IPS DF 6.9 (cell line): ENCODE data around the gene URAD.

ENCODE experiments used
- DNase-seq: peaks from one replicate; pipeline ENCODE4 v3.0.0-alpha.2; 2013; ENCODE audit warnings: low read depth, low spot score
- H3K27ac ChIP-seq: one replicate; pipeline ENCODE4 v1.5.1; 2013; ENCODE audit warnings: low read length, control low read depth
- H3K27me3 ChIP-seq: 2 replicates; pipeline ENCODE4 v1.6.1; 2013; ENCODE audit warnings: mild to moderate bottlenecking, low read length; ENCODE audit not compliant: control insufficient read depth, insufficient read depth
- H3K36me3 ChIP-seq: 2 replicates; pipeline ENCODE4 v1.6.1; 2013; ENCODE audit warnings: low read length; ENCODE audit not compliant: control insufficient read depth, insufficient read depth
- H3K4me1 ChIP-seq: 2 replicates; pipeline ENCODE4 v1.6.1; 2013; ENCODE audit warnings: low read length; ENCODE audit not compliant: control insufficient read depth, insufficient read depth
- H3K4me3 ChIP-seq: 2 replicates; pipeline ENCODE4 v1.5.1; 2013; ENCODE audit warnings: mild to moderate bottlenecking, low read length
- H3K9me3 ChIP-seq: 2 replicates; pipeline ENCODE4 v1.6.1; 2013; ENCODE audit warnings: low read length, inconsistent platforms; ENCODE audit not compliant: control insufficient read depth, insufficient read depth
- WGBS: extraction: QIAGEN DNeasy Blood & Tissue Kit; methylation state at CpG from one replicate; pipeline ENCODE4 v1.1.7; 2013; ENCODE audit warnings: mixed read lengths, missing lambda C conversion rate; ENCODE audit not compliant: insufficient read length, insufficient coverage; 5-methylcytosine and 5-hydroxymethylcytosine counted together

The URAD gene

GRCh38 chr13:27955014-27955591 lies 33.4 kb downstream of the URAD start:
- Histone ChIP-seq H3K36me3 (no peaks in the 10 kb centered on the region), H3K4me1 (no peaks in the 10 kb centered on the region), H3K27ac (no peak overlapping the region), H3K4me3 (no peak overlapping the region), H3K9me3 (no peaks in the 10 kb centered on the region), H3K27me3 (peaks cover 66% of the 10 kb centered on the region)
- DNase-seq, result no peak
- 100% methylated on average over 4 of the region's 11 CpGs for WGBS

- Histone ChIP-seq H3K36me3 (no peaks in the 10 kb centered on the region), H3K27me3 (peaks cover 59% of the 10 kb centered on the region), H3K9me3 (no peaks in the 10 kb centered on the region), H3K4me1 (no peaks in the 10 kb centered on the region), H3K4me3 (peak overlapping the region; percentile 13; the same call in 1 of the 2 replicates), H3K27ac (no peak overlapping the region)
- no CpG with 5 or more reads among the region's 56 CpGs for WGBS
- DNase-seq, result no peak
These were observed 34.1 kb downstream of the URAD start for GRCh38 chr13:27954406-27954851.

- H3K9me3 ChIP-seq, result no peaks in the 10 kb centered on the region
- peak overlapping the region; percentile 15; the same call in 1 of the 2 replicates for H3K4me3 ChIP-seq
- no CpG with 5 or more reads among the region's 71 CpGs for WGBS
- H3K4me1 ChIP-seq, result no peaks in the 10 kb centered on the region
- peaks cover 54% of the 10 kb centered on the region for H3K27me3 ChIP-seq
- H3K27ac ChIP-seq, result no peak overlapping the region
- H3K36me3 ChIP-seq, result no peaks in the 10 kb centered on the region
- DNase-seq, result no peak
These were observed 34.7 kb downstream of the URAD start for GRCh38 chr13:27953676-27954405.

GRCh38 chr13:27952876-27953675 lies 35.4 kb downstream of the URAD start:
- H3K4me1 ChIP-seq, result no peaks in the 10 kb centered on the region
- no peak for DNase-seq
- no peak overlapping the region for H3K27ac ChIP-seq
- H3K9me3 ChIP-seq, result no peaks in the 10 kb centered on the region
- H3K4me3 ChIP-seq, result peak overlapping the region; percentile 15; the same call in 1 of the 2 replicates
- WGBS, result no CpG with 5 or more reads among the region's 30 CpGs
- peaks cover 47% of the 10 kb centered on the region for H3K27me3 ChIP-seq
- H3K36me3 ChIP-seq, result no peaks in the 10 kb centered on the region

GRCh38 chr13:27942972-27943371 lies 45.5 kb downstream of the URAD start:
- Histone ChIP-seq H3K27me3 (no peaks in the 10 kb centered on the region), H3K4me1 (no peaks in the 10 kb centered on the region), H3K4me3 (no peak overlapping the region), H3K36me3 (no peaks in the 10 kb centered on the region), H3K27ac (no peak overlapping the region), H3K9me3 (no peaks in the 10 kb centered on the region)
- no CpG with 5 or more reads among the region's 1 CpG for WGBS
- DNase-seq, result no peak

GRCh38 chr13:27933580-27934328 lies 54.7 kb downstream of the URAD start:
- Histone ChIP-seq H3K4me1 (no peaks in the 10 kb centered on the region), H3K9me3 (no peaks in the 10 kb centered on the region), H3K36me3 (no peaks in the 10 kb centered on the region), H3K27ac (no peak overlapping the region), H3K27me3 (peaks cover 32% of the 10 kb centered on the region), H3K4me3 (no peak overlapping the region)
- WGBS, result no CpG with 5 or more reads among the region's 2 CpGs
- DNase-seq, result no peak

GRCh38 chr13:27933118-27933517 lies 55.4 kb downstream of the URAD start:
- H3K36me3 ChIP-seq, result no peaks in the 10 kb centered on the region
- H3K4me3 ChIP-seq, result no peak overlapping the region
- H3K27ac ChIP-seq, result no peak overlapping the region
- no peaks in the 10 kb centered on the region for H3K9me3 ChIP-seq
- peaks cover 39% of the 10 kb centered on the region for H3K27me3 ChIP-seq
- H3K4me1 ChIP-seq, result no peaks in the 10 kb centered on the region
- DNase-seq, result no peak
- WGBS, result no CpG with 5 or more reads among the region's 1 CpG

GRCh38 chr13:27929868-27930267 lies 58.6 kb downstream of the URAD start:
- H3K9me3 ChIP-seq, result no peaks in the 10 kb centered on the region
- no peak overlapping the region for H3K27ac ChIP-seq
- no peaks in the 10 kb centered on the region for H3K36me3 ChIP-seq
- 0 out of 2 replicates have a peak, but pooled peaks cover 1% of the 10 kb centered on the region for H3K4me1 ChIP-seq
- H3K4me3 ChIP-seq, result no peak overlapping the region
- peaks cover 71% of the 10 kb centered on the region for H3K27me3 ChIP-seq
- no peak for DNase-seq

- peaks cover 79% of the 10 kb centered on the region for H3K27me3 ChIP-seq
- WGBS, result no CpG with 5 or more reads among the region's 48 CpGs
- DNase-seq, result no peak
These were observed 59.4 kb downstream of the URAD start for GRCh38 chr13:27928805-27929753.

More at GRCh38 chr13:27928805-27929753, 59.4 kb downstream of the URAD start:
- no peaks in the 10 kb centered on the region for H3K9me3 ChIP-seq
- H3K36me3 ChIP-seq, result no peaks in the 10 kb centered on the region
- H3K4me1 ChIP-seq, result peaks cover 1% of the 10 kb centered on the region; the same call in 1 of the 2 replicates
- H3K27ac ChIP-seq, result no peak overlapping the region
- H3K4me3 ChIP-seq, result no peak overlapping the region
